GM19452 (cell line): ENCODE measurements around the gene AFF3.
A peak's percentile ranks its signal among the peaks of the same experiment; 100 is the strongest.
"Not testable (repeated sequence)": the region's sequence is repeated elsewhere in the genome, so short reads cannot be mapped to it uniquely, and the experiment has no call there.

Experiments used
- ATAC-seq: cut with Tn5 transposase; IDR thresholded peaks from one replicate; pipeline ENCODE4 v1.9.1; 2021; ENCODE audit not compliant: unreplicated experiment

Gene AFF3

GRCh38 chr2:100146657-100146960, 4.2 kb upstream of the AFF3 start:
- ATAC-seq: no peak

GRCh38 chr2:100145893-100146656, 3.7 kb upstream of the AFF3 start:
- ATAC-seq: no peak

- no peak for ATAC-seq
Measured at GRCh38 chr2:100143286-100143685, 896 bp upstream of the AFF3 start.

- no peak for ATAC-seq
Measured at GRCh38 chr2:100141906-100142305, 484 bp downstream of the AFF3 start.

GRCh38 chr2:100140582-100140981, 1.8 kb downstream of the AFF3 start:
- no peak for ATAC-seq

GRCh38 chr2:100137866-100138570, 4.4 kb downstream of the AFF3 start:
- ATAC-seq: no peak

- no peak for ATAC-seq
Measured at GRCh38 chr2:100137318-100137717, 5.1 kb downstream of the AFF3 start.

GRCh38 chr2:100136310-100136709, 6.1 kb downstream of the AFF3 start:
- peak; percentile 55 for ATAC-seq

- no peak for ATAC-seq
Measured at GRCh38 chr2:100135415-100135814, 7.0 kb downstream of the AFF3 start.

- ATAC-seq: no peak
Measured at GRCh38 chr2:100130595-100131391, 11.6 kb downstream of the AFF3 start.

GRCh38 chr2:100126897-100127401, 15.4 kb downstream of the AFF3 start:
- ATAC-seq: no peak

- ATAC-seq: no peak
Measured at GRCh38 chr2:100126201-100126600, 16.2 kb downstream of the AFF3 start.

GRCh38 chr2:100125626-100126025, 16.8 kb downstream of the AFF3 start:
- no peak for ATAC-seq

- ATAC-seq: no peak
Measured at GRCh38 chr2:100124761-100125160, 17.6 kb downstream of the AFF3 start.

GRCh38 chr2:100121124-100121718, 21.2 kb downstream of the AFF3 start:
- no peak for ATAC-seq

GRCh38 chr2:100119235-100119634, 23.2 kb downstream of the AFF3 start:
- no peak for ATAC-seq

GRCh38 chr2:100113990-100114433, 28.4 kb downstream of the AFF3 start:
- peak; percentile 67 for ATAC-seq

- ATAC-seq: no peak
Measured at GRCh38 chr2:100110614-100111000, 31.8 kb downstream of the AFF3 start.

GRCh38 chr2:100109986-100110613, 32.3 kb downstream of the AFF3 start:
- ATAC-seq: no peak

GRCh38 chr2:100108648-100109020, 33.8 kb downstream of the AFF3 start:
- not testable (repeated sequence) for ATAC-seq
